K562 (cell line): ENCODE measurements around the gene NDUFB7. TPM values are rescaled to one million over a fixed set of nuclear protein-coding genes. Genes with fewer than 3 reads are reported as not detected.

Source experiments
- AFF4 ChIP-seq: sonication (generic); formaldehyde crosslinking; IDR thresholded peaks from 2 replicates; pipeline ENCODE4 v1.8.0; 2023; ENCODE audit warnings: mild to moderate bottlenecking, missing genetic modification reagents
- BRD4 ChIP-seq: fragments of 200-600 bp; sonication (generic); IDR thresholded peaks from 2 replicates; pipeline ENCODE4 v1.6.1; 2017; ENCODE audit warnings: inconsistent platforms
- CBFA2T3 ChIP-seq: fragments of 450-650 bp; IDR thresholded peaks from 2 replicates; pipeline ENCODE4 v1.6.1; 2017
- CBFB ChIP-seq: sonication (generic); formaldehyde crosslinking; IDR thresholded peaks from 2 replicates; pipeline ENCODE4 v1.4.0; 2020; ENCODE audit warnings: mild to moderate bottlenecking, missing genetic modification reagents
- ETV1 ChIP-seq: fragments of 450-650 bp; conservative IDR thresholded peaks from 2 replicates; pipeline ENCODE4 v1.6.1; 2016; ENCODE audit warnings: missing genetic modification characterization, control low read depth, low read depth, missing compliant biosample characterization
- KAT8 ChIP-seq: fragments of 450-650 bp; IDR thresholded peaks from 2 replicates; pipeline ENCODE4 v1.6.1; 2016; ENCODE audit warnings: low read depth, mild to moderate bottlenecking
- KDM1A ChIP-seq, 2 experiments: fragments of 450-650 bp; IDR thresholded peaks; 2 replicates each; pipeline ENCODE4 v1.6.1; 2016; ENCODE audit warnings: mild to moderate bottlenecking in 2 of 2
- MCM3 ChIP-seq: fragments of 450-650 bp; IDR thresholded peaks from 2 replicates; pipeline ENCODE4 v1.6.1; 2016
- PPARD ChIP-seq: fragments of 250-450 bp; sonication (Bioruptor Pico); IDR thresholded peaks from 2 replicates; pipeline ENCODE4 v1.8.0; 2022; ENCODE audit warnings: inconsistent platforms, mild to moderate bottlenecking, moderate library complexity
- RBBP5 ChIP-seq: fragments of 200-600 bp; sonication (generic); IDR thresholded peaks from 2 replicates; pipeline ENCODE4 v1.6.1; 2012; ENCODE audit warnings: borderline replicate concordance, mild to moderate bottlenecking, low read length, control low read depth, inconsistent platforms; ENCODE audit not compliant: insufficient read depth, poor library complexity, severe bottlenecking
- ZBTB34 ChIP-seq: fragments of 250-450 bp; sonication (Bioruptor Pico); IDR thresholded peaks from 2 replicates; pipeline ENCODE4 v1.8.0; 2021; ENCODE audit warnings: mild to moderate bottlenecking, moderate library complexity
- ZNF217 ChIP-seq: sonication (generic); formaldehyde crosslinking; IDR thresholded peaks from 2 replicates; pipeline ENCODE4 v1.8.0; 2022; ENCODE audit warnings: mild to moderate bottlenecking, missing genetic modification reagents
- ZNF3 ChIP-seq: fragments of 250-450 bp; sonication (Bioruptor Pico); IDR thresholded peaks from 2 replicates; pipeline ENCODE4 v1.5.0; 2021; ENCODE audit warnings: mild to moderate bottlenecking, moderate library complexity
- ZNF316 ChIP-seq: fragments of 450-650 bp; IDR thresholded peaks from 2 replicates; pipeline ENCODE4 v1.6.1; 2016
- ZNF589 ChIP-seq: fragments of 200-800 bp; sonication (Bioruptor generic); IDR thresholded peaks from 2 replicates; pipeline ENCODE4 v1.6.1; 2016; ENCODE audit warnings: low read depth, missing genetic modification characterization, missing compliant biosample characterization
- polyA plus RNA-seq, 8 experiments: library from polyadenylated mRNA; depleted of rRNA in 4 of 8; stranded (reverse) in 5 of 8; unstranded in 3 of 8; fragments of >200 nt; fragmentation: Nextera tagmentation in 2 of 8; fragmentation: Illumina TruSeq in 1 of 8; extraction: Ambion mirVana in 2 of 8; extraction: Trizol in 1 of 8; gene quantifications; 2 replicates each; pipeline versions ENCODE4 v1.2.1 to v1.2.3, GENCODE V29; 2011 to 2014; ENCODE audit warnings: inconsistent platforms in 1 of 8, missing spikeins in 1 of 8
- total RNA-seq, 7 experiments: library from RNA; depleted of rRNA in 6 of 7; stranded (reverse); fragments of >200 nt in 6 of 7; fragmentation: Illumina TruSeq in 2 of 7; extraction: Trizol in 2 of 7; gene quantifications; 2 replicates each; pipeline versions ENCODE4 v1.2.1 to v1.2.3, GENCODE V29; 2011 to 2021; ENCODE audit warnings: low replicate concordance in 1 of 7
- TF ChIP-seq, protein P1 (sequence below): fragments of 250-450 bp; sonication (Bioruptor Pico); IDR thresholded peaks from 2 replicates; pipeline ENCODE4 v1.5.0; 2020; ENCODE audit warnings: mild to moderate bottlenecking, borderline replicate concordance
- TF ChIP-seq, protein P2 (sequence below): fragments of 450-650 bp; IDR thresholded peaks from 2 replicates; pipeline ENCODE4 v1.6.1; 2016; ENCODE audit warnings: antibody characterized with exemption
- TF ChIP-seq, protein P3 (sequence below): fragments of 250-450 bp; sonication (Bioruptor Pico); IDR thresholded peaks from 2 replicates; pipeline ENCODE4 v1.5.0; 2021

NDUFB7 gene
- total and polyA plus RNA-seq, 9 of the 15 experiments (the other 6 are each of a cell fraction or from before 2014, with no cell fraction given), result 14.9 to 842 (median 137) TPM

- no peak for TF ChIP-seq AFF4 (CRISPR knock-in tag)
- TF ChIP-seq ZNF3 (CRISPR knock-in tag), result peak; percentile 65; the same call in 1 of the 2 replicates
- no peak for TF ChIP-seq ZBTB34
- no peak for TF ChIP-seq ETV1
- TF ChIP-seq ZNF217 (CRISPR knock-in tag), result no peak
- no peak for TF ChIP-seq MCM3
- TF ChIP-seq, protein P1, sequence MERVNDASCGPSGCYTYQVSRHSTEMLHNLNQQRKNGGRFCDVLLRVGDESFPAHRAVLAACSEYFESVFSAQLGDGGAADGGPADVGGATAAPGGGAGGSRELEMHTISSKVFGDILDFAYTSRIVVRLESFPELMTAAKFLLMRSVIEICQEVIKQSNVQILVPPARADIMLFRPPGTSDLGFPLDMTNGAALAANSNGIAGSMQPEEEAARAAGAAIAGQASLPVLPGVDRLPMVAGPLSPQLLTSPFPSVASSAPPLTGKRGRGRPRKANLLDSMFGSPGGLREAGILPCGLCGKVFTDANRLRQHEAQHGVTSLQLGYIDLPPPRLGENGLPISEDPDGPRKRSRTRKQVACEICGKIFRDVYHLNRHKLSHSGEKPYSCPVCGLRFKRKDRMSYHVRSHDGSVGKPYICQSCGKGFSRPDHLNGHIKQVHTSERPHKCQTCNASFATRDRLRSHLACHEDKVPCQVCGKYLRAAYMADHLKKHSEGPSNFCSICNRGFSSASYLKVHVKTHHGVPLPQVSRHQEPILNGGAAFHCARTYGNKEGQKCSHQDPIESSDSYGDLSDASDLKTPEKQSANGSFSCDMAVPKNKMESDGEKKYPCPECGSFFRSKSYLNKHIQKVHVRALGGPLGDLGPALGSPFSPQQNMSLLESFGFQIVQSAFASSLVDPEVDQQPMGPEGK (CRISPR knock-in tag), result no peak
- TF ChIP-seq, protein P2, sequence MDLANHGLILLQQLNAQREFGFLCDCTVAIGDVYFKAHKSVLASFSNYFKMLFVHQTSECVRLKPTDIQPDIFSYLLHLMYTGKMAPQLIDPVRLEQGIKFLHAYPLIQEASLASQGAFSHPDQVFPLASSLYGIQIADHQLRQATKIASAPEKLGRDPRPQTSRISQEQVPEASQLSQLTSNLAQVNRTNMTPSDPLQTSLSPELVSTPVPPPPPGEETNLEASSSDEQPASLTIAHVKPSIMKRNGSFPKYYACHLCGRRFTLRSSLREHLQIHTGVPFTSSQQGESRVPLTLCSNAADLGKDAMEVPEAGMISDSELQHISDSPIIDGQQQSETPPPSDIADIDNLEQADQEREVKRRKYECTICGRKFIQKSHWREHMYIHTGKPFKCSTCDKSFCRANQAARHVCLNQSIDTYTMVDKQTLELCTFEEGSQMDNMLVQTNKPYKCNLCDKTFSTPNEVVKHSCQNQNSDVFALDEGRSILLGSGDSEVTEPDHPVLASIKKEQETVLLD, result no peak
- no peak for TF ChIP-seq KAT8
- TF ChIP-seq ZNF316, result peak; percentile 50
- no peak for TF ChIP-seq CBFB
- TF ChIP-seq PPARD, result no peak
- no peak for TF ChIP-seq ZNF589 (CRISPR knock-in tag)
- TF ChIP-seq, protein P3, sequence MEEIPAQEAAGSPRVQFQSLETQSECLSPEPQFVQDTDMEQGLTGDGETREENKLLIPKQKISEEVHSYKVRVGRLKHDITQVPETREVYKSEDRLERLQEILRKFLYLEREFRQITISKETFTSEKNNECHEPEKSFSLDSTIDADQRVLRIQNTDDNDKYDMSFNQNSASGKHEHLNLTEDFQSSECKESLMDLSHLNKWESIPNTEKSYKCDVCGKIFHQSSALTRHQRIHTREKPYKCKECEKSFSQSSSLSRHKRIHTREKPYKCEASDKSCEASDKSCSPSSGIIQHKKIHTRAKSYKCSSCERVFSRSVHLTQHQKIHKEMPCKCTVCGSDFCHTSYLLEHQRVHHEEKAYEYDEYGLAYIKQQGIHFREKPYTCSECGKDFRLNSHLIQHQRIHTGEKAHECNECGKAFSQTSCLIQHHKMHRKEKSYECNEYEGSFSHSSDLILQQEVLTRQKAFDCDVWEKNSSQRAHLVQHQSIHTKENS (CRISPR knock-in tag), result no peak
- TF ChIP-seq CBFA2T3, result 0 out of 2 replicates have a peak, but pooled peaks have one; percentile 11
- no peak for TF ChIP-seq KDM1A (IDR thresholded peaks at IDR 0.05)
- TF ChIP-seq RBBP5, result no peak
- no peak for TF ChIP-seq BRD4
Observed at GRCh38 chr19:14577885-14578427, 6.1 kb upstream of the NDUFB7 start (continued).
